ENCODE measurements around the gene ACTL6A. TPM values are rescaled to one million over a fixed set of nuclear protein-coding genes. Genes with fewer than 3 reads are reported as not detected.

Gene ACTL6A
- 41.5 and 86.0 TPM in 2 replicates for total RNA-seq

GRCh38 chr3:179562591-179563270, at the start of gene ACTL6A:
Gene ACTL6A, plus strand, starts transcription at chr3:179562926. Its CDS starts 167 bp downstream, at chr3:179563093.

GRCh38 chr3:179604321-179605078, 41.8 kb downstream of the ACTL6A start, which contains the start of the genes MRPL47 and NDUFB5:
Gene MRPL47, minus strand, starts transcription at chr3:179604638. Its CDS starts 14 bp downstream, at chr3:179604624.
Gene NDUFB5, plus strand, starts transcription at chr3:179604794. Its CDS starts 22 bp downstream, at chr3:179604816.

Other genes starting within 250 kb of the ACTL6A start
- 36.4 and 48.6 TPM in 2 replicates for gene ZNF639, start 239.9 kb upstream of the ACTL6A start, total RNA-seq
- 49.1 and 75.3 TPM in 2 replicates for gene MFN1, start 215.2 kb upstream of the ACTL6A start, total RNA-seq
- 64.7 and 97.0 TPM in 2 replicates for gene GNB4, start 111.5 kb upstream of the ACTL6A start, total RNA-seq
- gene MRPL47, start 41.7 kb downstream of the ACTL6A start, total RNA-seq: 22.7 and 38.8 TPM in 2 replicates
- 97.6 and 139 TPM in 2 replicates for gene NDUFB5, start 41.9 kb downstream of the ACTL6A start, total RNA-seq
- 12.4 and 23.4 TPM in 2 replicates for gene USP13, start 90.1 kb downstream of the ACTL6A start, total RNA-seq

Measured in smooth muscle cell of trachea (primary cell).